DMS79 treated with DMSO at 0.1 percent for 48 hours (cell line): Measurements from ENCODE around the gene IFT74.
"Not testable (repeated sequence)": the region's sequence is repeated elsewhere in the genome, so short reads cannot be mapped to it uniquely, and the experiment has no call there.

ENCODE experiments used
- DNase-seq: peaks from one replicate; lab custom pipeline; 2025; lab: John Stamatoyannopoulos, UW

IFT74 gene

DNA sequence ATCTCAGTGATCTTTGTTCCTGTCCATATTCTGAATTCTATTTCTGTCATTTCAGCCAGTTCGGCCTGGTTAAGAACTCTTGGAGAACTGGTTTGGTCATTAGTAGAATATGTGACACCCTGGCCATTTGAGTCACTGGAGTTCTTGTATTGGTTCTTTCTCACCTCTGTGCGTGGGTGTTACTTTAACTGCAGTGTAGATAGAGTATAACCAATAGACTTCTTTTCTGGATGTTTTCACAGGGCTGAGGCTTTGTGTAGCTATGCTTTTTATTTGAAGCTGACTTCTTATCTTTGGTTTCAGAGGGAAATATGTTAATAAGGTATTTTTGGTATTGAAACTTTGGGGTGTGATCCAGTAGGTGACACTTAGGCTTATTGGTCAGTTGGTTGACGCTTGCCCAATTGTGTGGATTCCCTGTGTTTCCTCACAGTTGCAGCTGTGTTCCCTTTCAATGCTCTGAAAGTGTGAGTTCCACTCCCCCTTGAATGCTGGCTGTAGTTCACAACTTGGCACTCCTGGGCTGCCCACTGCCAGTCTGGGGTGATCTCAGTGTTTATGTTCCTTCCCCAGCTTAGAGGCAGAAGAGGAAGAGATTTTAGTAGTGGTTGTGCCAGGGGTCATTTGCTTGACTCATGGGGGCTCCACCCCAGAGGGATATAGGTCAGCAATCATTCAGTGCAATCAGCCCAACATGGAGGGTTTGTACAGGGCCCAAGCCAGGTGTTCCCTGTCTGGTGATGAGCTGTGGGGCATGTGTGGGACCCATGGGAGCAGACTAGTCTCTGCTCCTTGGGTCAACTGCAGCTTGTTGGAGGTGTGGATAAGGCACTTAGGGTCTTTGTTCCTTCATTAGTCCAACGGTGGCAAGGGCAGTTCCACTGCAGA is 117.9 kb downstream of the IFT74 start:
- no peak for DNase-seq

DNA sequence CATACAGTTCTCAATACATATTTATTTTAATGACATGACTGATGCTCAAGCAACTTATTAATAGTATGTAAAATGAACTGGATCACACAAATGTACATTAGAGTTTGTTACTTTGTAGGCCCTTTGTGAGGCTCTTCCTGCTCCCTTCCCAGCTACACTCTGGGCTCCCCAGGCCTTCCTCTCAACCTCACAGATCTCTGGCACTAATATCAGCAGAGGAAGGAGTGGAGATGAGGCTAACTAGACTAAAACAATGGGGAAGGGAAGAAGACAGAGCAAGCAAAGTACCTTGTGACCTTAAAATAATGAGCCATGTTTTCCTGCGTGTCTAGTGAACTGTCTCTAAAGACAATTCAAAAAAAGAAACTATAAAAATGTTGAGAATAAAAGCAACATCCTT is 122.5 kb downstream of the IFT74 start:
- DNase-seq, result no peak

DNA sequence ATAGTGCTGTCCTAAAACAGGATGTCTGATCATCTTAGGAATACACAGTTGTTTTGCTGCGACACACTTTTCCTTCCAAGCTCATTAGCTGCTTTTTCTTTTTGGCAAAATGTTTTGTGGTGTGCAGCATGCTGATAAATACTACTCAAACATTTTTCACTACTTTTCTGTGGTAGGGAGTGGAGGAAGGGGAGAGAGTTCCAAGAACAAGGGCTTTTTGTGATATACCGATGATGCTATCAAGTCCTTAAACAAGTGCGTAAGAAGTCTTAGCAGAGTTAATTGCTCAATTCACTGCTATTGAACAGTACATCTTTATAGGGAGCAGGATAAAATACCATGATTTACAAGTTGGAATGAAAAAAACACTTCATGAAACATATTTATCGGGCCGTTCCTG is 129.2 kb downstream of the IFT74 start:
- no peak for DNase-seq

DNA sequence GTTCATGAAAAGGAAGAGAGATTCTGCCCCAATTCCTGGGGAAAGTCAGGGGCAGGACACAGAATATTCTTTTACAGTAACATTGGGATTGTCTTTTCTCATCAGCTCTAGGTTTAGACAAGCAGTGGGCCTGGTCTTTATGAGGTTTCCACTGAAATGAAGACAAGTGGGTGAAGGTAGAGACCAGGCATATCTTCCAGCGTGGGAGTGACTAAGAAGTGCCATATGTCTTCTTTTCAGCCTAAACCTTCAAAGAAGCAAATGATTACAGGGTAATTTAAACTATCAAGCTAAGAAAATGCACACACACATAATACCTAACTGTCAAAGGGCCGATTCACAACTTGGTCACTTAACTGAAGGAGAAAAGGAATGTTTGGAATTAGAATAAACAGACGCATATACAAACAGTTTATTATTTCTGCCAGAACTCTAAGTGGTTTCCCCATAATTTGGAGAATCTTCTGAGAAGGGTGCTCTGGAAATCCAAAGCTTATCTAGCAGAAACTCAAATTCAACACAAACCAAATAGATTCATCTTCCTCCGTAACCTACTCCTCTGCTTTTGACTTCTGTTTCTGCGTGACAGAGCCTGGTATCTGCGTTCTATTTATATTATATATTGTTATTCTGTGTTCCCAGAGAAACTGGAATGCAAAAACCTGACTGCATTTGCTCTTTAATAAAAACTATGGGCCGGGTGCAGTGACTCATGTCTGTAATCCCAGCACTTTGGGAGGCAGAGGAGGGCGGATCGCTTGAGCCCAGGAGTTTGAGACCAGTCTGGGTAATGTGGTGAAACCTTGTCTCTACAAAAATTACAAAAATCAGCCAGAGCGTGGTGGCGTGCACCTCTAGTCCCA is 130.8 kb downstream of the IFT74 start:
- DNase-seq, result no peak

DNA sequence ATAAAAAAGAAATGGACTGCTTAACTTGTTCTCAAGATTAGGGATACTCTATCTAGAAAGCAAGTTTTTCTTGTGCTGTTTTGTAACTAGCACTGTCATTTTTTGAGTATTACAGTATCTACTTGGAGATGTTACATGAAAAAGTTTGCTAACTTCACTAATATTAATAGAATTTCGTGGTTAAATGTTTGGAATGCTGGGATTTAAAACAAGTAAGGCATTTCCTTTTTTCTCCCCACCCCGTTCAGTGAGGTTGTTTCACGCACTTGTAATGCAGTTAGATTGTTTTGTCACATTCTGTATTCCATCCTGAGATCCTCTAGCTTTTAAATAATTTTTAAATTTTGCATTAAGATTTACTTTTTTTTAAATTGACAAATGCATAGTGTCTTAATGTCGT is 132.8 kb downstream of the IFT74 start:
- no peak for DNase-seq

DNA sequence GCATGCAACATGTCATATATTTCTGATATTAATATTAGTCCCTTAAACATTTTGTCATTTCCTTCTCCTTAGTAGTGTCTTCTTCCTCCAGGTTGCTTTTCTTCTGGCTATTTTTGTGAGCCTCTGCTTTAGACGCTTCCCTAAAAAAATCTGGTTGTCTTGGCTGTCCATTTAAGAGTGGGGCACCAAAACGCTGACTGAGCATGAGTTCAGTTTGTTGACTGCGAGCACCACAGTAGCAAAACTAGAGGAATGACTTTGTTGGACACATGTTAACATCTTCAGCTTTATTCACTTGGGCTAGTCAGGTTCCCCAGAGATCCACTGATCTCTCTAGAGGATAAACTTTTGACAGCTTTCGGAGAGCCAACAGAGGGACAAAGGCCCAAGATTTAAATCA is 133.5 kb downstream of the IFT74 start:
- no peak for DNase-seq

DNA sequence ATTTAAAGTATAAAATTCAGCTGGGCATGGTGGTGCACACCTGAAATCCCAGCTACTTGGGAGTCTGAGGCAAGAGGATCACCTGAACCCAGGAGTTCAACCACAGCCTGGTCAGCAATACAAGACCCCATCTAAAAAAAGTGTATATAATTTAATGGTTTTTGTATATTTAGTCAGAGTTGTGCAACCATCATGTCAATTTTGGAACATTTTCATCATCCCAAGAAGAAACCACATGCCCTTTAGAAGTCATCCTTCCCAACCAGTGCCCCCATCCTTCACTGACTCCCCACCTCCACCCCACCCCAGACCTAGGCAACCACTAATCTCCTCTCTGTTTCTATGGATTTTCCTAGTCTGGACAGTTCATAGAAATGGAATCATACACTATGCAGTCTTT is 134.0 kb downstream of the IFT74 start:
- DNase-seq, result no peak

DNA sequence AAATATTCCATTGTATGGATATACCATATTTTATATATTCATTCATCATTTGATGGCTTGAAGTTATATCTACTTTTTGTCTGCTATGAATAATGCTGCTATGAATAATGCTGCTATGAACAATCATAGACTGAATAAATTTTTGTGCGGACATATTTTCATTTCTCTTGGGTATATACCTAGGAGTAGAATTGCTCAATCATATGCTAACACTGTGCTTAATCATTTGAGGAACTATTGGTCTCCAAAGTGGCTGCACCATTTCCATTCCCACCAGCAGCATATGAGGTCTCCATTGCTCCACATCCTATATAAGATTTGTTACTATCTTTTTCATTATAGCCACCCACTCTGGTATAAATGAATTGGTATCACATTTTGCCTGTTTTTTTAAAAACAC is 134.5 kb downstream of the IFT74 start:
- no peak for DNase-seq

DNA sequence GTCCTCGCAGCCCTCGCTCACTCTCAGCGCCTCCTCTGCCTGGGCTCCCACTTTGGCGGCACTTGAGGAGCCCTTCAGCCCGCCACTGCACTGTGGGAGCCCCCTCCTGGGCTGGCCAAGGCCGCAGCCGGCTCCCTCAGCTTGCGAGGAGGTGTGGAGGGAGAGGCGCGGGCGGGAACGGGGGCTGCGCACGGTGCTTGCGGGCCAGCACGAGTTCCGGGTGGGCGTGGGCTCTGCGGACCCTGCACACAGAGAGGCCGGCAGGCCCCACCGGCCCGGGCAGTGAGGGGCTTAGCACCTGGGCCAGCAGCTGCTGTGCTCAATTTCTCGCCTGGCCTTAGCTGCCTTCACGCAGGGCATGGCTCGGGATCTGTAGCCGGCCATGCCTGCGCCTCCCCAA is 136.3 kb downstream of the IFT74 start:
- DNase-seq, result not testable (repeated sequence)

DNA sequence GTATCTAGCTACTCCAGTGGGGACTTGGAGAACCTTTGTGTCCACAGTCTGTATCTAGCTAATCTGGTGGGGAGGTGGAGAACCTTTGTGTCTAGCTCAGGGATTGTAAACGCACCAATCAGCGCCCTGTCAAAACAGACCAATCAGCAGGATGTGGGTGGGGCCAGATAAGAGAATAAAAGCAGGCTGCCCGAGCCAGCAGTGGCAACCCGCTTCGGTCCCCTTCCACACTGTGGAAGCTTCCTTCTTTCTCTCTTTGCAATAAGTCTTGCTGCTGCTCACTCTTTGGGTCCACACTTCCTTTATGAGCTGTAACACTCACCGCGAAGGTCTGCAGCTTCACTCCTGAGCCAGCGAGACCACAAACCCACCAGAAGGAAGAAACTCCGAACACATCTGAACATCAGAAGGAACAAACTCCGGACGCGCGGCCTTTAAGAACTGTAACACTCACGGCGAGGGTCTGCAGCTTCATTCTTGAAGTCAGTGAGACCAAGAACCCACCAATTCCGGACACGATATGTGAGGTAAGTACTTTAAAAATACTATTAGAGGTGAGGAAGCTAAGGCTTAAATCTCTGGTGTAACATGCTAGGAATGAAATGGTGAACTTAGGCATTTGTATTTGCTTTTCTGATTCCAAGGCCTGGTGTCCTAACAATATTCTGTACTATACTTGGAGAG is 137.3 kb downstream of the IFT74 start:
- not testable (repeated sequence) for DNase-seq

DNA sequence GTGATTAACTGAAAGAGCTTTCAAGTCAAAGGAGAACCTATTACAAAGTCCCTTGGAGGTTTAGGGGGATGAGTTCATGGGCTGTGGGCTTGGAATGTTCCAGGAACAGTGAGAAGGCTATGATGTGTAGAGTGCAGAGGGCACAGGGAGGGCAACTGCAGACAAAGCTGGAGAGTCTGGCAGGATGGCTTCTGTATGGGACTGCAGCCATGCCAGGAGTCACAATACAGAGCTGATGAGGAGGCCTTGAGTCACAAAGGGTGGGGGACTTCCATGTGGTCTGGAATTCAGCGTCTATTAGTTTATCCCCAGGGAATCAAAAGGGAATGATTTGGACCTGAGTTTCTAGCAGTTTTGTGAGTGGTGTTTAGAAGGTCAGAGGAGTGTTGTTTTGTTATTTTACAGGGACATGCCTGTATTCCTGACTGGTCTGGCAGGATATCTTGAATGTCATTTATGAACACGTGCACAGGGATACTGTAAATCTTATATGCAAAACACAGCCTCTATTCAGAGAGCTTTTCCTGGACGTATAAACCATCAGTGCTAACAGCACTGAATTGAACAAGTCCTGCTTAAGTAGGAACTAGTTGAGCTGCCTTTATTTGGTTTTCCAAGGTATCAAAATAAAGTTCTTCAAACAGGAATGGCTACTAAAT is 138.6 kb downstream of the IFT74 start:
- no peak for DNase-seq

DNA sequence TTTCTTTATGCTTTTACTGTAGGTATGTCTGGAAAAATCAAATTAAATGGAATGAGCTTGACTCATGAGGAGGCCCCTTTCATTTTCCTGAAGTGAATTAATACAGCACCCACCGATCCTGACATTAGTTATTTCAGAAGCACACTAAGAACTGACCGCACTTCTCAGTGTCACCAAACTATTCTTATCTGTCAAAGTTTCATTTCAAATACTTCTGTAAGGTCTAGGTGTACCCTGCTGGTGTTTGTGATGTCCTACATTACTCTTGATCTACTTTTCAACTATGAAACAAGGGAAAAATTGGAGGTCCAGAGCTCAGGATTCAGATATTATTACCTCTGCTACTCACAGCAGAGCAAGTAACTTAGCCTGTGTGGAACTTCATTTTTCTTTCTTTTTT is 151.0 kb downstream of the IFT74 start:
- DNase-seq, result no peak

DNA sequence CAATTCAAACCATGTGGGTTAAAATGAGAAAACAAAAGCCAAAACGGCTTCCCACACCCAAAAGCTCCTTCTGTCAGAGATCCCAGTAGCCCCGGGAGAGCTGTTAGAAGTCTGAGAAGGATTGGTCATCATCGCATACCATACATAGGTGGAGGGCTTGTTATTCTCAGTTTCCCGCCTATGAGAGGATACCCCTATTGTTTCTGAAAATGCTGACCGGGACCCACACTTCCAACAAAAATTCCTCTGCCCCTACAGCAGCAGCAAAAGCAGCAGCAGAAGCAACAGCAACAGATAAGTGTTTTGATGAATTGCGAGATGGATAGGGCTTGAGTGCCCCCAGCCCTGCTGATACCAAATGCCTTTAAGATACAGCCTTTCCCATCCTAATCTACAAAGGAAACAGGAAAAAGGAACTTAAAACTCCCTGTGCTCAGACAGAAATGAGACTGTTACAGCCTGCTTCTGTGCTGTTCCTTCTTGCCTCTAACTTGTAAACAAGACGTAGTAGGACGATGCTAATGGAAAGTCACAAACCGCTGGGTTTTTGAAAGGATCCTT is 152.8 kb downstream of the IFT74 start, which contains the start of gene TEK:
Gene TEK (plus strand): TSS at position 245 of the 561 bp plus-strand sequence. CDS start 366 bp downstream, outside the sequence.
- DNase-seq, result no peak

DNA sequence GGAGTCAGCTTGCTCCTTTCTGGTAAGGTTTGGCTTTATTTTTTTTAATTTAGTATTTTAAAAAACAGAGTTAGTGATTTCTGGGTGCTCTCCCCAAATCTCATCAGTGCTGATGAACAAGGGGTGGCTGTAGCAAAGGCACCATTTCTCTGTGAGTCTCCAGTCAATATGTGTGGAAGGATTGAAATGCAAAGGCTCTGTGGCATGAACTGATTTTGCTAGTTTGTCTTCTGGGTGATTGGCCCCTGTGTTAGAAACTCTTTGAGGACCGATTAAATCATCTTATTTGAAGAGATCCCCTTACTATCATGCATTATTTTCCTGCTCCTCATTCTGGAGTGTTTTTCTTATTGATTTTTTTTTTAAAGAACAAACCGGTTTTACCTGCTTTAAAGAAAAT is 153.4 kb downstream of the IFT74 start:
- DNase-seq, result no peak

DNA sequence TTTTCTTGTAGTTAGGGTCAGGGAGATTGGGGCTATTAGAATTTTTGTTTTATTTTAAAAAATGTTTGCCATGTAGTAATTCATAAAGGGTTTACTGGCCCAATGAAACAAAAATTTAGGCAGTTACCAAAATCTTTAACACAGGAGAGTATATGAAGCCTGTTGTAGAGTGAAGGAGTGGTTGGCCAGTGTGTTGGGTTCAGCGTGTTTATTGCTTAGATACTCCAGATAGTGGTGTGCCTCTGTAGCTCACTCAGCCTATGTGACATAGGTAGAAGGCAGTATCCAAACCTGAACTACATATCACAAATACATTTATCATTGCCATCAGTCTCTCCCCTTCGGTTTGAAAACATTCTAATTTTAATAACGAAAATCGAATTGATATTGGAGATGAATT is 154.0 kb downstream of the IFT74 start:
- DNase-seq, result no peak

DNA sequence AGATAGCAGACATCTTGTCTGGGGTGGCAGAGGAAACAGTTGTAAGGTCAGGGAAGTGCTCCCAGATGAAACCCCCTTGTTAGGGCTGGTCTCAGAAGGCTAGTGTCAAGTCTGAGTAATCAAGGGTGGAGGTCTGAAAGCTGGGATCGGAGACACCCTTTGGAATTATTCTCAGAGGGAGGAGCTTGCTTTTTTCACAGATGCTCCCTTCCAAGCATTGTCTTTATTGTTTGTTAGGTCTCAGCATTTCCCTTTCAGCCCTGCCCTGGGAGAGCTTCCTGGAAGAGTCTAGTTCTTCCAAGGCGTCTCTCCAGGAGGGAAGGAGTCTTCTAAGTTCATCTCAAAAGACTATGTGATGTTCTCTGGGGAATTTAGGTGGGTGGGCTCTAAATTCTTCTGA is 156.0 kb downstream of the IFT74 start:
- no peak for DNase-seq
